Cardiac fibroblast (primary cell): ENCODE measurements around the gene ADCY10.
A peak's percentile ranks its signal among the peaks of the same experiment; 100 is the strongest.

ENCODE experiments used
- DNase-seq, 2 donors: peaks; one replicate each; pipeline versions ENCODE4 v3.0.0 to v3.0.0-alpha.2; 2010; ENCODE audit warnings: low read depth in 2 of 2
- H3K4me3 ChIP-seq, 2 donors: replicated peaks in 1 of 2; 1 replicate in 1 of 2; 2 replicates in 1 of 2; pipeline ENCODE4 v1.5.1; 2011; ENCODE audit warnings: low read depth in 2 of 2, low read length in 2 of 2, mild to moderate bottlenecking in 2 of 2, moderate library complexity in 1 of 2
- CTCF ChIP-seq: IDR thresholded peaks from one replicate; pipeline ENCODE4 v1.5.1; 2011; ENCODE audit warnings: low read depth, mild to moderate bottlenecking, low read length, inconsistent platforms

ADCY10 gene

GRCh38 chr1:167943541-167943940 lies 29.6 kb upstream of the ADCY10 start:
- H3K4me3 ChIP-seq = no peak overlapping the region
- DNase-seq = no peak
- TF ChIP-seq CTCF = no peak

GRCh38 chr1:167940264-167940663 lies 26.3 kb upstream of the ADCY10 start:
- no peak overlapping the region for H3K4me3 ChIP-seq
- no peak for TF ChIP-seq CTCF
- DNase-seq = no peak

GRCh38 chr1:167938080-167938636 lies 24.2 kb upstream of the ADCY10 start:
- peak in 1 of 2 donors; percentile 5 for DNase-seq
- peak overlapping the region; percentile 95 to 97 for H3K4me3 ChIP-seq
- TF ChIP-seq CTCF = no peak

GRCh38 chr1:167937709-167938010 lies 23.7 kb upstream of the ADCY10 start:
- no peak for DNase-seq
- no peak for TF ChIP-seq CTCF
- H3K4me3 ChIP-seq = peak overlapping the region; percentile 95 to 97

GRCh38 chr1:167936930-167937708 lies 23.2 kb upstream of the ADCY10 start, which contains the start of gene MPC2:
Gene MPC2, minus strand, starts transcription at chr1:167937072. Its CDS starts 1,231 bp downstream, at chr1:167935841.
- H3K4me3 ChIP-seq = peak within 1 kb of the TSS; percentile 95 to 97
- peak; percentile 70 to 80 for DNase-seq
- no peak for TF ChIP-seq CTCF

GRCh38 chr1:167936068-167936929 lies 22.4 kb upstream of the ADCY10 start, which contains the start of gene DCAF6:
Gene DCAF6, plus strand, starts transcription at chr1:167936683. Its CDS starts 229 bp downstream, at chr1:167936912.
- peak; percentile 99 for DNase-seq
- TF ChIP-seq CTCF = no peak
- peak within 1 kb of the TSS; percentile 95 to 97 for H3K4me3 ChIP-seq
